Prostate gland (tissue), 2 donors: ENCODE measurements around the gene LSM12. TPM values are rescaled to one million over a fixed set of nuclear protein-coding genes. Genes with fewer than 3 reads are reported as not detected.
A peak's percentile ranks its signal among the peaks of the same experiment; 100 is the strongest.

Experiments
- DNase-seq: peaks from one replicate; pipeline ENCODE4 v3.0.0-alpha.2; 2019; ENCODE audit warnings: low spot score
- H3K27ac ChIP-seq, 2 donors: fragments of 200-600 bp; sonication (generic); 2 replicates each; pipeline ENCODE4 v1.5.1; 2017 to 2019
- H3K27me3 ChIP-seq: fragments of 200-600 bp; sonication (generic); replicated peaks from 2 replicates; pipeline ENCODE4 v1.5.1; 2019; ENCODE audit not compliant: insufficient read depth
- H3K36me3 ChIP-seq, 2 donors: fragments of 200-600 bp; sonication (generic); 1 replicate in 1 of 2; 2 replicates in 1 of 2; pipeline versions ENCODE4 v1.5.1 to v1.8.1; 2017 to 2019
- H3K4me1 ChIP-seq: fragments of 200-600 bp; sonication (generic); replicated peaks from 2 replicates; pipeline ENCODE4 v1.5.1; 2019
- H3K4me3 ChIP-seq, 2 donors: fragments of 200-600 bp; sonication (generic); 2 replicates each; pipeline ENCODE4 v1.5.1; 2017 to 2019
- H3K9me3 ChIP-seq: fragments of 200-600 bp; sonication (generic); 2 replicates; pipeline ENCODE4 v1.5.1; 2017
- CTCF ChIP-seq, 4 experiments: fragments of 200-600 bp in 2 of 4; fragments of 450-650 bp in 2 of 4; sonication (generic) in 2 of 4; IDR thresholded peaks; 1 replicate in 3 of 4; 2 replicates in 1 of 4; pipeline ENCODE4 v1.5.1; 2016 to 2019; ENCODE audit warnings: antibody characterized with exemption in 4 of 4, mild to moderate bottlenecking in 2 of 4, moderate library complexity in 2 of 4
- POLR2A ChIP-seq: fragments of 450-650 bp; IDR thresholded peaks from one replicate; pipeline ENCODE4 v1.6.1; 2016; ENCODE audit warnings: antibody characterized with exemption, mild to moderate bottlenecking
- POLR2AphosphoS5 ChIP-seq: sonication (generic); formaldehyde crosslinking; IDR thresholded peaks from one replicate; pipeline ENCODE4 v1.6.1; 2017; ENCODE audit warnings: antibody characterized with exemption
- WGBS: methylation state at CpG from one replicate; pipeline ENCODE4 v1.1.5; 2018; 5-methylcytosine and 5-hydroxymethylcytosine counted together
- intact Hi-C: fragments of 100-400 bp; cut with DNase I; formaldehyde crosslinking; loops from one replicate; pipeline ENCODE4 v1.14.2; 2022
- total RNA-seq, 2 donors: library from RNA; depleted of rRNA; stranded (reverse); fragments of >200 nt; gene quantifications; one replicate each; pipeline ENCODE4 v1.1.0, GENCODE V29; 2016

LSM12 gene
- total RNA-seq, 2 donors from 2014 or later: 30.0 to 45.2 TPM

GRCh38 chr17:44094701-44095387 lies 28.4 kb upstream of the LSM12 start:
- WGBS: 91% methylated on average over 8 of the region's 8 CpGs

GRCh38 chr17:44093231-44093900 lies 26.9 kb upstream of the LSM12 start:
- Histone ChIP-seq H3K27me3 (no peaks in the 10 kb centered on the region), H3K36me3 (peaks cover 7 to 19% of the 10 kb centered on the region in 2 donors), H3K4me1 (peaks cover 3% of the 10 kb centered on the region), H3K27ac (no peak overlapping the region), H3K9me3 (no peaks in the 10 kb centered on the region), H3K4me3 (no peak overlapping the region)
- TF ChIP-seq POLR2AphosphoS5 (no peak), POLR2A (no peak), CTCF (IDR thresholded peaks at IDR 0.05) (no peak)
- 86% methylated on average over 18 of the region's 21 CpGs for WGBS
- no peak for DNase-seq
- intact Hi-C loops: no loop called here

More at GRCh38 chr17:44094701-44095387, 28.4 kb upstream of the LSM12 start:
- Histone ChIP-seq H3K4me3 (no peak overlapping the region), H3K27ac (peak overlapping the region in 1 of 2 donors; percentile 78), H3K4me1 (peaks cover 3% of the 10 kb centered on the region), H3K36me3 (peaks cover 4 to 12% of the 10 kb centered on the region in 2 donors), H3K9me3 (no peaks in the 10 kb centered on the region), H3K27me3 (no peaks in the 10 kb centered on the region)
- intact Hi-C loops: no loop called here
- DNase-seq: no peak
- TF ChIP-seq POLR2AphosphoS5 (no peak), CTCF (IDR thresholded peaks at IDR 0.05) (no peak), POLR2A (no peak)

DNA sequence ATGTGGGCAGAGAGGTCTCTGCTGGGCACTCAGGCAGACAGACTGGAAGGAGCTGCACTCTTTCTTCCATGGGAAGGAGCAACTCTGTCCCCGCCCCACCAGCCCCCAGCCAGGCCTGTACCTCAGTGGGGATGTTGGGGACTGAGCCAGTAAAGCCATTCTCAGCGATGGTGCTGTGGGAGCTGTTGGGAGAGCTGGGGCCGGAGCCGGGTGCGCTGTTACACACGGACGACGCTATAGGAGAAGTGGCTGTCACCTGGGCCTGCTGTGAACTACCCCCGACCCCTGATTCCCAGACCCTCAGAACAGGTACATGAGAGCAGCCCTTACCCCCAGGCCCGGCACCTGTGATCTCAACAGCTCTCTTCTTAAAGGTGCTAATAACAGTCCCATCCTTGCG lies 25.6 kb upstream of the LSM12 start:
- H3K36me3 ChIP-seq: peaks cover 8 to 19% of the 10 kb centered on the region in 2 donors
- no peak overlapping the region for H3K4me3 ChIP-seq
- intact Hi-C loops: no loop called here
- H3K9me3 ChIP-seq: no peaks in the 10 kb centered on the region
- no peak for DNase-seq
- WGBS: 88% methylated on average over 11 of the region's 11 CpGs
- TF ChIP-seq CTCF (IDR thresholded peaks at IDR 0.05): no peak
- TF ChIP-seq POLR2AphosphoS5: no peak
- TF ChIP-seq POLR2A: no peak
- H3K27ac ChIP-seq: no peak overlapping the region
- H3K27me3 ChIP-seq: no peaks in the 10 kb centered on the region
- peaks cover 6% of the 10 kb centered on the region for H3K4me1 ChIP-seq

DNA sequence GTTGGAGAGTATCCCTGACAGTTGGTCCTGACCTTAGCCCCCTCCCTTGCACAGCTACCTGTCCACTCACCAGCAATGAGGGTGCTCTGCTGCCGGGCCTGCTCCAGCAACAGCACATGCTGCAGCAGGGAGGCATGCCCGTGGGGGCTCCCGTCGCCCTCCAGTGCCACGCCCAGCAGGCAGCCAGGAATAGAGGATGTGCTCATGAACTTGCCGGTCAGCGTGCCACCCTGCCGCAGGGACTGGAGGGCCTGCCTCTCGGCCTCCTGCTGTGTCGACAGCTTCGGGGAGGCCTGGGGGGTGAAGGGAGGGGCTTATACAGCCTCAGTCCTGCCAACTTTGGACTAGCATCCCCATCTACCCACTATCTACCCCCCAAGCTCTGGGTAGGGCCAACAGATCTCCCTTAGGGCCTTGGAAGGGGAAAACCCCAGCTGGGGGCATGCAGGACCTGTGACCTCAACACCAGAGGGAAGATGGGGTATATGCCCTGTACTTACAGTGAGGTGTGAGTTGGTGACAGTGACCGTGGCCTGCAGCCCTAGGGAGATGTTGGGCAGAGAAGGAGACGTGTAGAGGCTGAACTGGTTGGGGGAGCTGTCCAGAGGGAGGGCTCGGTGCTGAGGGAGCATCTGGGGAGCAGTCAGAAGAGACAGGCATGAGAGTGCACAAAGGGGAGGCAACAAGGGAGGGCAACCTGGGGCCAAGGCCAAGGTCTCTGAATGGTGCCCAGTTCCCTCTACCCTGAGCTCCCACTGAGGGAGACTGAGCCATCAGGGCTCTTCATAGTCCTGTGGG lies 24.9 kb upstream of the LSM12 start:
- H3K4me3 ChIP-seq: no peak overlapping the region
- peaks cover 8 to 19% of the 10 kb centered on the region in 2 donors for H3K36me3 ChIP-seq
- H3K4me1 ChIP-seq: peaks cover 7% of the 10 kb centered on the region
- no peak for DNase-seq
- 82% methylated on average over 9 of the region's 14 CpGs for WGBS
- H3K27ac ChIP-seq: no peak overlapping the region
- no peaks in the 10 kb centered on the region for H3K9me3 ChIP-seq
- intact Hi-C loops: no loop called here
- H3K27me3 ChIP-seq: no peaks in the 10 kb centered on the region
- TF ChIP-seq POLR2AphosphoS5 (no peak), POLR2A (no peak), CTCF (IDR thresholded peaks at IDR 0.05) (no peak)
